Activated effector memory CD4-positive, alpha-beta T cell treated with anti-CD3 and anti-CD28 coated beads, Interleukin-2, amount 50 U/mL, for 16 hours (primary cell): ENCODE results near the gene HAPLN2.

Experiments
- DNase-seq: peaks from one replicate; pipeline ENCODE4 v3.0.0-alpha.2; 2020

HAPLN2 gene

GRCh38 chr1:156646738-156647211, 27.6 kb downstream of the HAPLN2 start:
- no peak for DNase-seq

- no peak for DNase-seq
These were observed 28.1 kb downstream of the HAPLN2 start for GRCh38 chr1:156647351-156647750.

GRCh38 chr1:156648496-156648895, 29.3 kb downstream of the HAPLN2 start:
- DNase-seq, result no peak

DNA sequence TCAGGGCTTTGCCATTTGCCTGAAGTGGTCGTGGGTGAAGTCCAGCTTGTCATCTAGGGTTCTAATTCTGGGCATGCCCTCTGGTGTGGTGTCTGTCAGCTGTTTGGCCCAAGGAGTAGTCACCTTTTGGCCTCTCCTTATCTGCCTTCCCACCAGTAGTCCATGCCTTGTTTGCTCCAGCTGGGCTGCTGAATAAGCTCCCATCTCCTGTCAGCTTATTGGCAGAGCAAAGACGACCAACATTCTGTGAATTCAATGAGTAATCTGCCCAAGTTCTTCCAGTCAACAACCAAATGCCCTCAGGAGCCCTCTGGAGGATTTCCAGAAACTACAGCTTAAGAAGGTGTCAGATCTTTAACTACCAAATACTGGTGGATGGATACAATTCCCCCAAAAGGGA, 29.7 kb downstream of the HAPLN2 start:
- no peak for DNase-seq

GRCh38 chr1:156652131-156652991, 33.1 kb downstream of the HAPLN2 start:
- no peak for DNase-seq

GRCh38 chr1:156652992-156653355, 33.8 kb downstream of the HAPLN2 start:
- no peak for DNase-seq

DNA sequence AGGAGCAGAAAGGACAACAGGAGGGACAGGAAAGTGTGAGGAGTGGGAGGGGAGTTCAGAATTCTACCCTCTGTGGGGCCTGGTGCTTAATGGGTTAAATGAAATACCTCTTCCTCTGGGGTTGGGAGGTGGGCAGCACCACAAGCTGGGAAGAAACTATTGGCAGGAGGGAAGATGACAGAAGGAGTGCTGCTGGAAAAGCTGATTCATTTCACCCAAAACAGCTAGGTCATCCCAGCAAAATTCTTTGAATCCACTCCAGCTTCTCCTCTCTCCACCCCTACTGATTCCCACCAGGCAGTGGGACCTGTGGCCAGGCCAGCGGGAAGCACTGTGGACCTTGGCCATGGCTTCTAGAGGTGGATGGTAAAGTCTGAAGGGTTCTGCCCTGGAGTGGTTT, 35.5 kb downstream of the HAPLN2 start:
- DNase-seq, result no peak

- no peak for DNase-seq
These were observed 36.1 kb downstream of the HAPLN2 start for GRCh38 chr1:156655151-156655903.

DNA sequence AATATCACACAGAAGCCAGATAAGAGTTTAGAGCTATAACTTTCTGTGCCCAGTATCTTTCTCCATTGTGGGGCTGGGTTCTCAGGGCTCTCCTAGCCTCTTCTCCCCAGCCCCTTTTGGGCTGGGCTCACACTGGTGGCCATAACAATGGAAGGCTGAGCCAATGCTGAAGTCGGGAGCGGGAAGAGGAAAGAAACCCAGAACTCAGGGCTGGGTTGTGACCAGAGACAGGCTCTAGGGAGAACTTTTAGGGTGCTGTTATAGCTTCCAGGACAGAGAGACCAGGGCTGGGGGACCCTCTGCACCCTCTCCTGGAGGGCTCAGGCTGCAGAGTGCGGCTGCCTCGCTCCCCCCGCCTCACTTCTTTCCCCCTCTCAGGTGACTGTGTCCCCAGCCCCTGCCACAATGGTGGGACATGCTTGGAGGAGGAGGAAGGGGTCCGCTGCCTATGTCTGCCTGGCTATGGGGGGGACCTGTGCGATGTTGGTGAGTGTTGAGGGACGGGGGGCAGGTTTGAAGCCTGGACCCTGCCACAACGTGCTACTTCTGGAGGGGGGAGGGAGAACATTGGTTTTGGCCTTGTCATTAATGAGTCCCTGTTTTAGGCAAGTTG, 36.8 kb downstream of the HAPLN2 start:
- DNase-seq, result no peak

DNA sequence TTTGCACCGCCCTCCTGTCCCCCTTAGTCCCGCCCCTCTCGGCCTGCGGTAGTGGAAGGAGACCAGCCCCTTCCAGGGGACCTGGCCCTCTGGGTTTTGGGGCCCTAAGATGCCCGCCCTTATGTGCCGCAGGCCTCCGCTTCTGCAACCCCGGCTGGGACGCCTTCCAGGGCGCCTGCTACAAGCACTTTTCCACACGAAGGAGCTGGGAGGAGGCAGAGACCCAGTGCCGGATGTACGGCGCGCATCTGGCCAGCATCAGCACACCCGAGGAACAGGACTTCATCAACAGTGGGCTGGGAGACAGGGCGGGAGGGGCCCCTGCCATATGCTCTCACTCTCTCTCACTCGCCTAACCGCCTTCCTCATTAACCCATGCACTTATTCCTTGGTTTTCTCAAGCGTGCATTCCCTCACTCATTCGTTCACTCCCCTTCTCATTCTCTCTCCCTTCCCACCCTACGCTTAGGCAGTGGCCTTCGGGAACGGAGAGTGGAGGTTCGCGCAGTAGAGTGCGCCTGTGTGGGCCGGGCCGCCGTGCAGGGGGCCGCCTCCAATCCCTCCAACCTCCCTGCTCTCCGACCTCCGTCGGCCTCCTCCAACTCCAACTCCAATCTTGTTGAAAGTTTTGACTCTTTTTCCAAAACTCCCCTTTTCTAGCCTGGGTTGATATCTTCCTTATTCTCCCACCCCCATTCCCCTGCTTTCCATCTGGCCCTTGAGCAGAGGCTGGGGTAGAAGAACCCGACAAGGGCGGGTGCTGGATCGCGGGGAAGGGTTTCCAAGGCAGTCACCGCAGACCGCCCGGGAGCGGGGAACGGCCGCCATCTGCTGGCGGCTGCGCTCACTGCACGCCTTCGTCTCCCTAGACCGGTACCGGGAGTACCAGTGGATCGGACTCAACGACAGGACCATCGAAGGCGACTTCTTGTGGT, 37.9 kb downstream of the HAPLN2 start:
- peak; percentile 91 for DNase-seq

DNA sequence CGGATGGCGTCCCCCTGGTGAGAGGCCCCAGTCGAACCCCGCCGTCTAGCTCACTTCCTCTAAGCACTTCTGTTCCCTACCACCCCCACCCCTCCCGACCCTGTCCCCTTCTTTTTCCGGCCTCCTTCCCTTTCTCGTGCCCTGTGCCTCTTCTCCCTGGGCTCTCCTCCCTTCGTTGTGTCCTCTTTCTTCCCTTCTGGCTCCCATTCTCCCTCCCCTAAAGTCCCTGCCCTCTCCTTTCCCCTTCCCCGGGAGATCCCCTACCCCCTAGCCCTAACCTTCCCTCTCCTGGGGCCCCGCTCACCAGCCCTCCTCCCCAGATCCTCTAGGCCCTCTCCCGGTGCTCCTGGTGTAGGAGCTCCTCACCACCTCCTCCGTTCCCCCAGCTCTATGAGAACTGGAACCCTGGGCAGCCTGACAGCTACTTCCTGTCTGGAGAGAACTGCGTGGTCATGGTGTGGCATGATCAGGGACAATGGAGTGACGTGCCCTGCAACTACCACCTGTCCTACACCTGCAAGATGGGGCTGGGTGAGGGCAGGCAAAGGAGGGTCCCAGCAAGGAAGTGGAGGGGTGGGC, 38.6 kb downstream of the HAPLN2 start:
- DNase-seq, result no peak

DNA sequence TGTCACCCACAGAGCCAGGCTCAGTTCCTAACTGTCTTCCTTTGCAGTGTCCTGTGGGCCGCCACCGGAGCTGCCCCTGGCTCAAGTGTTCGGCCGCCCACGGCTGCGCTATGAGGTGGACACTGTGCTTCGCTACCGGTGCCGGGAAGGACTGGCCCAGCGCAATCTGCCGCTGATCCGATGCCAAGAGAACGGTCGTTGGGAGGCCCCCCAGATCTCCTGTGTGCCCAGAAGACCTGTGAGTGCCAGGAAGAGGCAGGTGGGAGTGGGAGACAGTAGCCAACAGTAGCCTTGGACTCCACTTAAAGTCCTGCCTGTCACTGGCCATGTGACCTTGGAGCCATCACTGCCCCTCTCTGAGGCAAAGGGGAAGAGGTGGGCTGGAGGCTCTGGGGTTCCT, 39.3 kb downstream of the HAPLN2 start:
- DNase-seq, result no peak

GRCh38 chr1:156658945-156659574, 39.8 kb downstream of the HAPLN2 start:
- no peak for DNase-seq

- no peak for DNase-seq
These were observed 40.4 kb downstream of the HAPLN2 start for GRCh38 chr1:156659661-156659987.

DNA sequence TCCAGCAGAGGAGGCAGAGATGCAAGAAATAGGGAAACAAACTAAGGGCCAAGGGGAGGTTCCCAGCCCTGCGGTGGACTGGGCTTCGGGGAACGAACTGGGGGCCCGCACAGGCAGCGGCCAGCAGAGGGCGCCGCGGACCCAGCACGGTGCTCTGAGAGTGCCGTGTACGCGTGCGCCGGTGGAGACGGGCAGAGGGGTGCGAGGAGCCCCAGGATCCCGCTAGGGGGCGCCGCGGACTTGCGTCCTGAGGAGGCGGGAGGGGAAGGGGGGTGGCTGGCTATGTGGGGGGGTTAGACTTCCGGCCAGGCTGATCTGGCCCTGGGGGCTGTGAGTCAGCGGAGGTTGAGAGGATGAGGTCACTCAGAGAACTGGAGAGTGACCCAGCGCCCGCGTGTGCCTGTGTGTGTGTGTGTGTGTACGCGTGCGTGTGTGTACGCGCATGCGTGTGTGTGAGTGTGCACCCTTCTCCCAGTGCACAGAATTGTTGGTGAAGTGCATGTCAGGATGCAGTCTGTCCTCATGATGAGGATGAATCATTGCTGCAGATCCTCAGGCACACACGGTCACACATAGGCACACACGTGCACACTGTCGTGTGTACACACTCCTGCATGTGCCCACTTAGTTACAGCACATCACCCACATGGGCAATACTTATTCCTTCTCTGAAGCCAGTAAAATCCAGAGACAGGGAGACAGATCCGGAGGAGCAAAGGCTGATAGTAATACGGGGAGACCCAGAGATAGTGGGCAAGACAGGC, 41.0 kb downstream of the HAPLN2 start:
- DNase-seq, result peak; percentile 96

- no peak for DNase-seq
These were observed 41.5 kb downstream of the HAPLN2 start for GRCh38 chr1:156660752-156661112.

DNA sequence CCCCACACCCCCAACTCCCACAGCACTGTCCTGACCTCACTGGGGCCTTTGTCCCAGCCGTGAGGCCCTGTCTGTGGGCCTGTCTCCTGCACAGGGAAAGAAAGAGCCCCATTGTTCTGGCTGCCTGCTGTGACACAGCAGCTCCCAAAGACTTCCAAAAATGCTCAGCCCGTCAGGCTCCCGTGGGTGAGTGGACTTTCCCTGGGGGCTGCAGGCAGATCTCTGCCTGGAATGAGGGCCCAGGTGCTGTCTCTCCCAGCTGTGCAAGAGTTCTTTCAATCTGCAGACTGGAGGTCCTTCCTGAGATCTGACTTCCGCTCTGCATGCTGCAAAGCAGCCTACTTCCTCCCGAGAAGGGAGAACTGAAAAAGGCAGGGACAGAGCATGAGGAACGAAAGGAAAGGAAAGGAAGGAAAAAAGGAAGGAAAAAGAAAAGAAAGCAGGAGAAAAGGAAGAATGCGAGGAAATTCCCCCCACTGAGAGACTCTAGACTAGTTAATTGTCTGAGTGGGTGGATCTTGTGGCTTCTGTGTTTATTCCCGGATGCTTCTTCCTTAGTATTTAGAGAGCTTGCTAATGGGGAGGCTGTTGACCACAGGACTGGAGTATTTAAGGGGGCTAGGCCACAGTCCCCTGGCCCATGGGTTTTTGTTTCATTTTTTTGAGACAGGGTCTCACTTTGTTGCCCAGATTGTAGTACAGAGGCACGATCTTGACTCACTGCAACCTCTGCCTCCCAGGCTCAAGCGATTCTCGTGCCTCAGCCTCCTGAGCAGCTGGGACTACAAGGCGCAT, 43.0 kb downstream of the HAPLN2 start:
- DNase-seq, result no peak

GRCh38 chr1:156662800-156663055, 43.5 kb downstream of the HAPLN2 start:
- no peak for DNase-seq

DNA sequence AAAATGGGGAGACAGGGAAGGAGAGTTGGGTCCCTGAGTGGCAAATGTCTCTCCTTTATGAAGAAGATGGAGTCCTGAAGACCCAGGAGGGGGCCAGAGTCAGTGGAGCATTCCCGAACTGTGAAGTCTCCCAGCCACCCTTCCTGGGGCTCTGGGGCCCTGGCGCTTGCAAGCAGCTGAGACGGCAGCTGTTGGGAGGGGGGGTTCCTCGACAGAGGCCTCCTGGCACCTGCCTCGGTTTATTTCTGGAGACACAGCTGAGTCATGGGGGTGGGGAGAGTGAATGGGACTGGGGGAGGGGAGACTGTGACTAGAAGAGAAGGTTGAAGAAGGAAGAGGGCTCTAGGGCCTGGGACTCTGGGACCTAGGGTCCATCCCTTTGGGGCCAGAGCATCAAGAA, 44.0 kb downstream of the HAPLN2 start:
- no peak for DNase-seq

GRCh38 chr1:156664046-156664766, 45.0 kb downstream of the HAPLN2 start:
- no peak for DNase-seq
